NCI-H2196 (cell line): ENCODE data around the gene ELAVL2.

Source experiments
- DNase-seq: peaks from one replicate; lab custom pipeline; 2025; ENCODE audit not compliant: unreplicated experiment; lab: John Stamatoyannopoulos, UW

Gene ELAVL2

GRCh38 chr9:23774266-23774665 is 51.8 kb downstream of the ELAVL2 start:
- no peak for DNase-seq

- DNase-seq = no peak
Measured at GRCh38 chr9:23772385-23772783, 53.7 kb downstream of the ELAVL2 start.

GRCh38 chr9:23771746-23772384 is 54.2 kb downstream of the ELAVL2 start:
- no peak for DNase-seq

- DNase-seq = no peak
Measured at GRCh38 chr9:23769307-23769935, 56.6 kb downstream of the ELAVL2 start.

- DNase-seq = no peak
Measured at GRCh38 chr9:23768861-23769260, 57.2 kb downstream of the ELAVL2 start.

- no peak for DNase-seq
Measured at GRCh38 chr9:23766613-23767012, 59.4 kb downstream of the ELAVL2 start.

GRCh38 chr9:23765561-23765960 is 60.5 kb downstream of the ELAVL2 start:
- DNase-seq = no peak

GRCh38 chr9:23764219-23764618 is 61.8 kb downstream of the ELAVL2 start:
- DNase-seq = no peak

- DNase-seq = no peak
Measured at GRCh38 chr9:23754551-23754950, 71.5 kb downstream of the ELAVL2 start.

GRCh38 chr9:23752859-23753258 is 73.2 kb downstream of the ELAVL2 start:
- no peak for DNase-seq

GRCh38 chr9:23751633-23752032 is 74.4 kb downstream of the ELAVL2 start:
- no peak for DNase-seq

- DNase-seq = no peak
Measured at GRCh38 chr9:23750808-23751207, 75.2 kb downstream of the ELAVL2 start.

- no peak for DNase-seq
Measured at GRCh38 chr9:23747088-23748075, 78.7 kb downstream of the ELAVL2 start.

GRCh38 chr9:23746317-23746716 is 79.7 kb downstream of the ELAVL2 start:
- no peak for DNase-seq

- no peak for DNase-seq
Measured at GRCh38 chr9:23743036-23743435, 83.0 kb downstream of the ELAVL2 start.

- no peak for DNase-seq
Measured at GRCh38 chr9:23741351-23741750, 84.7 kb downstream of the ELAVL2 start.

- no peak for DNase-seq
Measured at GRCh38 chr9:23740531-23740930, 85.5 kb downstream of the ELAVL2 start.

GRCh38 chr9:23739753-23740152 is 86.3 kb downstream of the ELAVL2 start:
- DNase-seq = no peak

- DNase-seq = no peak
Measured at GRCh38 chr9:23736293-23736692, 89.7 kb downstream of the ELAVL2 start.

GRCh38 chr9:23733495-23734078 is 92.5 kb downstream of the ELAVL2 start:
- DNase-seq = no peak

GRCh38 chr9:23731353-23731752 is 94.7 kb downstream of the ELAVL2 start:
- DNase-seq = no peak
